MV-4-11 (cell line): ENCODE results near the gene NFATC1.

Experiments
- DNase-seq: peaks from one replicate; lab custom pipeline; 2025; lab: John Stamatoyannopoulos, UW

Gene NFATC1

DNA sequence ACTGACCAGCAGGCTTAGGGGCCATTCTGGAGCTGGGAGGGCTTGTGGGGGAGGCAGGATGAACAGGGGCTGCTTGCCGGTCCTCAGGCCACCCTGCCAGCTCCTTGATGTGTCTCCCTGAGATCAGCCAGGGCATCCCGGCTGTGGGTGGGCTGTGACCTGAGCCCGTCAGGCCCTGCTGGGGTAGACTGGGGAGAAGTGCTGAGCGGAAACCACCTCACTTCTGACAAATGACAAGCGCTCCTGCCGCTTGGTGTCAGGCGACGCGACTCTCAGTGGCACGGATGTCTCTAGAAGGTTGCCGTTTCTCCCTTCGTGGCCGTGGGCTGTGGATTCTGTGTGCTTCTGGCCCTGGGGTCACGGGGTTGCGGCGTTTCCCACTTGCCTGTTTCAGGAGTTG is 45.7 kb downstream of the NFATC1 start:
- DNase-seq, result no peak

DNA sequence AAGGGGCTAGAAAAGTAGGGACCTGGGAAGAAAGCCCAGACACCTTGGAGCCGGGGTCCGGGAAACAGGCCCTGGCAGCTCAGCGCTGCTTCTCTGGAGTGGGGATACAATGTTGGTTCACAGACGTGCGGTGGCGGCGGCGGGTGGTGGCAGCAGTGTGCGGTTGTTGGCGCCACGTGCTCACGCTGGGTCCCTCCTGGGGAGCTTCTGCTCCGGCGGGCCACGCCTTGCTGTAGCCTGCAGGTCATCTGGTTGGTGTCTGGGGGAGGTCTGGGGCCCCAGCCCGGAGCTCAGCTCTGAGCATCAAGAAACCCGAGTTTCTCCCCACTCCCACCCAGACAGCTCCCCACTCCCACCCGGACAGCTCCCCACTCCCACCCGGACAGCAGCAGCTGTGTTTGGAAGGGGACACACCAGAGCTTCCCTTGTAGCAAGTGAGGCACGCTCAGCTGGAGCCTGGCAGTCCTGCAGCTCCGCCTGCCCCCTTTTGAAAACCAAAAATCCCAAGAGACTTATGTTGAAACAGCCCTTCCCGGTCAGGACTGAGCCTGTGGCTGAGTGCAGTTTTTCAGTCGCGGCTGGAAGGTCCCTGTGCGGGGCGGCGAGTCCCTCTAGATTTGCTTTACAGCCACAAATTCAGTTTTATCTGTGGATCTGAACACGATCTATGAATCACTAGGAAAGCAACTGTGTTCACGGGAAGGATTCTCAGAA is 46.9 kb downstream of the NFATC1 start:
- DNase-seq, result peak; percentile 40

DNA sequence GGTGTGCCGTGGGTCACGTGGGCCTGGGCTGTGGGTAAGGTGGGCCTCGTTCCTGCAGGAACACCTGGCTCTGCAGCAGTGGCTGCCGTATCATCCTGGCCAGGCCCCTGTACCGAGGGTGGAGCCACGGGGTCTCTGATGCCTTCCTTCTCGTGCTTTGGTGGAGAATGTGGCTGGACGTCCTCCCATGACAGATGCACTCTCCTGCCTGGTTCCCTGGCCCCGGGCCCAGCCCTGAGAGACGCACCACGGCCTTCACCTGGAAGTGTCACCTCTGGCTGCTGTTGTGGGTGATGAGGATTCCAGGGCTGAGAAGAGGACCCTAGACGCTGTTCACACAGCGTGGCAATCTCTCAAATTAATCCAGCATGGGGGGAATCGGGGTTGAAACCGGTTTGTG is 49.5 kb downstream of the NFATC1 start:
- no peak for DNase-seq

DNA sequence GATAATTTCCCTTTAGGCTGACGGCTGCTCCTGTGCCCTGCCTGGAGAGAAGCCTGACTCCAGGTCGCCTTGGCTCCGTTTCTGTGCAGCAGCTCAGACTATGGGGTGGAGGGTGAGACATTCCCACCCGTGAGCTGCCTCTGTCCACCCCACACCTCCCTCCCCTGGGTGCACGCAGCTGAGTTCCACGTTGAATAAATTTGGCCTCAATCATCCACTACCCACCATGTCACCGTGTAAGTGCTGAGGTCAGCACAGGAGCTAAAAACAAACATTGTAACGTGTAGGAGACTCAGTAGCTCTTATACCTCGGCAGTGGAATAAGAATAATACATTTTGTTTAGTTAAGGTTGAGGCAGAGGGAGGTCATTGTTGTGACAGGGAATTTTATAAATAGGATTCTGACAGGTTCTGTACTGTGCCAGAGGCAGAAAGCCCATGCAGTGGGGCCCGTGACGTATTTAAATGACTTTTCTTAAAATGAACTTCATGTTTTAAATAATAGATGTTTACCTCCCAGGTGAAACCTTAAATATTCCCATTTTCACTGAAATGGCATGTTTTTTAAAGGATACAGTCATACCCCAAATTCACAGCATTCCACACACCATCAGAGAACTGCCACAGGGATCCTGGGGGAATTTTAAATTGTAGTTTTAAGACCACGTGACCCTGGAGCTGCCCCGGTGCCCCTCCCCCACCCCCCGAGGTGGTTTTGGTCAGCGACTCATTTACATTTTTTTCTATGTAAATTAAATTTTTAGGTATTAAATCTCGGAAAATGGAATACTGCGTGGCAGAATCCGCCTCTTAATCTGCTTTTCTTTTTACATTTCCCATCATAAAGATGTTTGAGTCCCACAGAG is 50.2 kb downstream of the NFATC1 start:
- no peak for DNase-seq

DNA sequence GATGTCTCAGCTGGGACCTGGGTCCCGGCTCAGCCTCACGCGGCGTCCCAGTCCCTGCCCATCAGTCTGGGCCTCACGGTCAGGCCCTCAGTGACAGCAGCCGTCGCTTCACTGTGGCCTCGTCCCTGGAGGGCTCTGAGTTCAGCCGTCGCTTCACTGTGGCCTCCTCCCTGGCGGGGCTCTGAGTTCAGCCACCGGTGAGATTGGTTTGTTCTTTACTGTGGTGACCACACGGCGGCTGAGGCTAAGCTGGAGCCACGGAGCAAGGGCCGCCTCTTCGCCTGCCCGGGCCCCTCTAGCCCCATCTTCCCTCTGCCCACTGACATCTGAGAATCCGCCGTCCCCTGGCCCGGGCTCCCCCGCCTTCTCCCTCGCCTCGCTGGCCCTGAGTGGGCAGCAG is 51.2 kb downstream of the NFATC1 start:
- no peak for DNase-seq

DNA sequence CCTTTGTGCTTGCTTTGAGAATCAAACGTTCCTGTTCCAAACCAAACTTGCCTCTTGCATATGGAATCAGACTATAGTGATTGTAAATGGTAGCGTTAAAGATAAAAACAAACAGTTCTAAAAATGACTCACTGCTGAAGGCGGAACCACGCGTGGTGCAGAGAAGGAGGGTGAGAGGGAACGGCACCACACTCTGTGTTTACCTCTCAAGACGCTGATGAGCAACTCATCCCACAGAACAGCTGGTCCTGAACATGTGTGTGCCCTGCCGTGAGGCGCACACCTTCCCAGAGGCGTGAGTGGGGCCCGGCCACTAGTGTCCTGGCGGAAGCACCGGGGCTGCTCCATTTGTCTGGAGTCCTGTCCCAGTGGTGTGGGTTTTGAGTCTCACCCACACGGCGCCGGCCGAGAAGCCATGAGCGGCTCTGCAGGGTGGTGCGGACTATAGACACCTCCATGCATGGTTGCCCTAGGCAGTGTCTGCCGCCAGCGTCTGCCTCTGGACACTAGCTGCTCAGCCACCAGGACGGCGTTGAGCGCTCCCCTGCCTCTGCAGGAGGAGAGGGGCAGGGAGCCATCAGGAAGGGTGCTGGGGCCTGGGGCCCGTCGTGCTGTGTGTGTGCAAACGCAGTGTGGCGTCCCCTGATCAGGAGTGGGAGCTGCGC is 52.1 kb downstream of the NFATC1 start:
- DNase-seq, result peak; percentile 4

DNA sequence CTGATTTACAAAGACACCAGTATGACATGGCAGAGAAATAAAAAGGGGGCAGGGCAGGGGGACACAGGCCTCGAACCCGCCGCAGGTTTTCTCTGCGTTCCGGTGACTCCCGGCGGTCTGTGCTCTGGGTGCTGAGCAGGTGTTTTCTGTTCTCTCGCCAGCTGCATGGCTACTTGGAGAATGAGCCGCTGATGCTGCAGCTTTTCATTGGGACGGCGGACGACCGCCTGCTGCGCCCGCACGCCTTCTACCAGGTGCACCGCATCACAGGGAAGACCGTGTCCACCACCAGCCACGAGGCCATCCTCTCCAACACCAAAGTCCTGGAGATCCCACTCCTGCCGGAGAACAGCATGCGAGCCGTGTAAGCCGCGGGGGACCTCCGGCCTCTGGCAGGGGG is 52.9 kb downstream of the NFATC1 start:
- no peak for DNase-seq

DNA sequence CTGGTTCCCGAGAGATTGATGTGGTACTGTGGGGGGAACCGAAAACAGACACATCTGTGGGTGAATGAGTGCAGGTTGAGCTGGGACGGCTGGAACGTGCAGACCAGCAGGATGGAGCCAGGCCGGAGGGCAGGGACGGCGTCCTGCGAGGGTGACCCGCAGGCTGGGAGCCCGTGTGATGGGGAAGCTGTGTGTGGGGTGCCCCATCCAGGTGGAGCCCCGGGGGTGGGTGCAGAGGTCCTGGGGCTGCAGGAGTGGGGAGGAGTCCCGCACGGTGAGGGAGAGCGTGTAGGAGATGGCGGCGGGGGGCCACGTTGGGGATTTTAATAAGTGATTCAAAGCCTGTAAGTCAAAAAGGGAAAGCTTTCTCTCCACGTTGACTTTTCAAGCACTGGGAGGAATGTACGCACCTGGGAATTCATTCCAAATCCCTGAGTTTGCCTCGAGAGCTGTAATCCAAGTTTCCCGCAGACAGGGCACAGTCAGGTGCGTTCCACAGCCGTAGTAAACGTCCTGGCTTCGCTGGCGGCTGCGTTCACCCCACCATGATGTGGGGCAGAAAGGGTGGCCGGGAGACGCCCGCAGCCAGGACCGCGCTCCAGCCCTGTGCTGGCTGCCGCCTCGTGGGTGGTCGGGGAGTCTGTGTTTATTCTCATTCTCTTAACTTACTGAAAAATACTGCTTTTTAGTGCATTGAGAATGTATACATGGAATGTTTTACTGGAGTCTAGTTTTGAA is 54.0 kb downstream of the NFATC1 start:
- DNase-seq, result no peak

DNA sequence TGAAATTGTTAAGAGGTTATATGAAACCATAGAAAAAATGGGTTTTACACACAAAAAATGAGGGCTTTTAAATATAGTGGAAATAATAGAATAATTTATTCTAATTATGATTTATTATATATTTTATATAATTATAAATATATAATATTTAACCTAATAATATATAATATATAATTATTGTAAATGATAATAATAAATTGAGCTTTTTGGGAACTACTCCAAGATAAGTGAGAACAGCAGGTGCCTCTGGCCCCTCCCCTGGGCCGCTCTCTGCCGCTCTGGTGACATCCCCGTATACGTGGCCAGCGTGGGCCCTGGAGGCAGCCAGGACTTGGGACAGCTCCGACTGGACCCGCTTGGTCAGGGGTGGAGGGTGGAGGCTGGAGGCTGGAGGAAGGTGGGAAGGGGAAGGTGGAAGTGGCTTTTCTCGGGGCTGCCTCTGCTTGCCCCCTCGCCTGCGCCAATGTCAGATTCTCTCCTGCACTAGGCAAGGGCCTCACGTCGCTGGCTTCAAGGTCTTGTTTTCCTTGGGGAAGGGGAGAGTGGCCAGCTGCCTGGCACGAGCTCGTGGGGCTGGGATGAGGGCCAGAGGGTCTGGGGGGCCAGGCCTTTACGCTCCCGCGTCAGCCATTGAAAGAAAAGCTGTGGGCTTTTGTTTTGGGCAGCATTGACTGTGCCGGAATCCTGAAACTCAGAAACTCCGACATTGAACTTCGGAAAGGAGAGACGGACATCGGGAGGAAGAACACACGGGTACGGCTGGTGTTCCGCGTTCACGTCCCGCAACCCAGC is 54.8 kb downstream of the NFATC1 start:
- DNase-seq, result no peak

DNA sequence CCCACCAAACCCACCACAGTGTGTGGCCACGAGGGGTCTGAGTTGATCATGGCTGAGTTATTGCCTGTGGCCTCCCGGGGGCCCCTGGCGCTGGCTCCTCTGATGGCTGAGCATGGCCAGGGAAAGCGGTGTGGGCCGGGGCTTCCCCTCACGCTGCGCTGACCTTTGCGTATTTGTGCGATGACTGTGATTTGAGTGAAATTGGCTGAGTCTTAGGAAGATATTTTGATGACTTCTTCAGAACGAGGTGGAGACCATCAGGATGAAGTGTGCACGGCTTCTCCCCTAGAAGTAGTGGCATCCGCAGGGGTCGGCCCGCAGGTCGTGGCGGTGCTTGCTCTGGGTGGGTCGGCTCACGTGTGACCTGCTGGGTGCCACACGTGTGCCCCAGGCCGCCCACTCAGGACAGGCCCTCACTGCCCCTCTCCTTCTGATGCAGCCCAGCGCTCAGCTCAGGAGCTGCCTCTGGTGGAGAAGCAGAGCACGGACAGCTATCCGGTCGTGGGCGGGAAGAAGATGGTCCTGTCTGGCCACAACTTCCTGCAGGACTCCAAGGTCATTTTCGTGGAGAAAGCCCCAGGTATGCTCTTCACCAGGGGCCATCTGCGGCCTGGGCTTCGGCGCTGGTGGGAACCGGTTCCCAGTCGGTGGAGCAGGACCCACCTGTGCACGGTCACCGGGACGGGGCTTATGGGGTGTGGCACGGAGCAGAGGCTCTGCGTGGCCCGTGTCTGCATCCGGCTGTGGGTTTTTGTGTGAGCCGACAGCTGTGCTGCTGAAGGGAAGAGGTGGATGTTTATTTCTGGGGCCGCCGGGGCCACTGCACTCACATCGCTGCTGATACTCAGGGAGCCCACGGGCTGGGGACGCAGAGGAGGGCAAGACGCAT is 55.8 kb downstream of the NFATC1 start:
- no peak for DNase-seq

DNA sequence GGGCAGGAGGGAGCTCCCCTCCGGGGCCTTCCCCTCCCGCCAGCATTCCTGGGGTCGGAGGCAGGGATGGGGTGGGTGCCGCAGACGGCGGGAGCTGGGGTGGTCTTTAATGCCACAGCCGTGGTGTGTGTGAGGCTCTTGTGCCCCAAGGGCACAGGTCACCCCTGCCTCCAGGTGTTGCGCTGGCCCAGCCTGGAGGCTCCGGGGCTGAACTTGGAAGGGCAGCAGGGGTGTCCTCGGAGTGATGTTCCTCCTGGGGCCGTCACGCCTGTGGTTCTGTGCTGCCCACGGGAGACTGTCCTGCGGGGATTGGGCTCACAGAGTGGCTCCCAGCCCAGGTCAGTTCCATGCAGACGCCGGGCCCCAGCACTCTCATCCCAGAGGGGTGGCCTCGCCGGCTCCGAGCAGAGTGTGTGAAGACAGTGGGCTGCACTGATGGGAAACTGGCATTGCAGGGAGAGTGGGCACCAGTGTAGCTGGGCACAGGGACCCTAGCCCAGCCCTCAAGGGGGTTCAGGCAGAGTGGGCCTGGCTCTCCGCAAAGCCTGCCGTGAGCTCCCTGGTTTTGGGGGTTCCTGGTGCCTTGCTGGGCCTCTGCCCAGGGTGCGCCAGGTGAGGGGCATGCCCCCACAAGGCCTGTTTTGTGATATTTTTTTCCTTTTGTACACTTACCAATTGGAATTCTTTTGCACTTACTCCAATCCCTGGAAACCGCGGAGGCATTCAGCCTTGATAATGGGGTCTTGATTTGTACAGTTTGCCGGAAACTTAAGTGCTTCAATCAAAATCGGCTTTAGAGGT is 56.7 kb downstream of the NFATC1 start:
- DNase-seq, result no peak

DNA sequence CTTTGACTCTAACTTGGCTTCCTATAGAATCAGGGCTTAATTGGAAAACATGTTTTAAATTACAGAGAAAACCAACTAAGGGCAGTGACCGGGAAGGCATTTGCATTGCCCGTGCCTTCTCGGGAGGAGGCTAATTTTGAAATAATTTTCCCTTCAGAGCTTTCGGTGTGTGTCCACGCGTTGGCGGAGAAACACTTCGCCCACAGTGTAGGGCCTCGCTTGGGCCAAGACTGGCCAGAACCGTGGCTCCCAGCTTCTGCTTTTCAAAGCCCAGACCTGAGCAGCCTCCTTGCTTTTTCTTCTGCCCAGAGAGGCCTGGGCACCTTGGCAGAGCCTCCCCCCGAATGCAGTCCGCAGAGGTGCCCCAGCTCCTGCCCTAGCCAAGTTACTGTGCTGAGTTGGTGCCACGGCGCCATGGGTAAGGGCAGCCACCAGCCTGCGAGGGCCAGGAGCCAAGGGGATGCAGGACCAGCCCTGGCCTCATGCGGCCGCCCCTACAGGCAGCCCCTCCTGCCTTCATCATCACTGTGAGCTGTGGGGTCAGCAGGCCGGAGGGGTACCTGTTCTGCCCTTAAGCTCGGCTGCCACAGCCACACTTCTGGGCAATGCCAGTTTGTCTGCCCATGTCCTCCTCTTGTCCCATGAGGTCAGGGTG is 57.4 kb downstream of the NFATC1 start:
- DNase-seq, result no peak

DNA sequence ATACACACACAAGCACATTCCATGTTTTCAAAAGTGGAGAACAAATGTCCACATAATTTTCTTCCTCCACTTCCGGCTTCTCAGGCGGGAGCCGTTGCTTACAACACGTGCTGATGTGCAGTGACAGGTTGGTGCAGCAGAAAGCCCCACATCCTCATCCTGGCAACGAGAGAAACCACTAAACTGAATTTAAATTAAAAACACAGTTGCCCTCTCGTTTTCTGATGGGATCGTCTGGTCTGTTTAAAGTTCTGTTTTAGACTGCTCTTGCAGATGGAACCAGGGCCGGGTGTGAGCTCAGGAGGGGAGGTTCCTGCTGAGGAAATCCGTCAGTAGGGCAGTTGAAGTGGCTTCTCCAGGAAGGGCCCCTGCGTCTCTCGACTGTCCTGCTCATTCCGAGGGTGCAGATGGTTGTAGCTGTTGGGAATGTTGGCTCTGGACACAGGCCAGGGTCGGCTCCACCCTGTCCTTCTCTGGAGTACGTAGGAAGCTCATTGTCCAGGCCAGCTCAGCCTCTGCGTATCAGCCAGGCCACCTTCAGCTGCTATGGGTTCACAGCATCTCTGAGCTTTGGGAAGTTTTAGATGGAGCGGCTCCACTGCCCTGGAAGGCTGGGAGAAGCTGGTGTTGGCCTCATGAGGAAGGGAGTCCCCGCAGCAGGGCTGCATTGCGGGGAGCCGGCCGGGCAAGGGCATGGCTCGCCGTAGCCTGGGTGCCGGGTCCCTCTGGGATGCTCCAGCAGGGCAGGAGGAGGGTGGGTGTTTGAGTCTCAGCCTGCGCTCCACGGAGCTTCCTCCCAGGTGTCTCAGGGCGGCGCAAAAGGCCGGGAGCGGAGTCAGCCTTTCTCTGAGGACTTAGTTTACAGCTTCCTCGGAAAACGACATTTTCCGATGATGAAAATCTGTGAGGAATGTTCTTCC is 58.3 kb downstream of the NFATC1 start:
- DNase-seq, result peak; percentile 7

DNA sequence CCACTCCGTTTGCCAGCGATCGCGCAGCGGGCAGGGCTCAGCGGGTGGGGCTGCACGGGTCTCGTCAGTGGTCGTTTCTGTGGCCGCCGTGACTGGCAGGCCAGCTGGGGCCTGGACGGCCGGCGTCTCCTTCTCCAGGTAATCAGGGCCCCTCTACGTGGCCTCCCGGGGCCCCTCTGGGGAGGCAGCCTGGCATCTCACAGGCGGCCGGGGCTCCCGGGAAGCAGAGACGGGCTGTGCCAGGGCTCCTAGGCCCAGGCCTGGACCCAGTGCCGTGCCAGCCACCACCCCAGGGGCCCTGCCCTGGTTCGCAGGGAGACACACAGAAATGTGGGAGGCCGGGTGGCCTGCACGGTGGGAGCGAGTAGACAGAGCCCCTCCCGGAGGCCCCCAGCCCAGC is 59.5 kb downstream of the NFATC1 start:
- DNase-seq, result no peak

DNA sequence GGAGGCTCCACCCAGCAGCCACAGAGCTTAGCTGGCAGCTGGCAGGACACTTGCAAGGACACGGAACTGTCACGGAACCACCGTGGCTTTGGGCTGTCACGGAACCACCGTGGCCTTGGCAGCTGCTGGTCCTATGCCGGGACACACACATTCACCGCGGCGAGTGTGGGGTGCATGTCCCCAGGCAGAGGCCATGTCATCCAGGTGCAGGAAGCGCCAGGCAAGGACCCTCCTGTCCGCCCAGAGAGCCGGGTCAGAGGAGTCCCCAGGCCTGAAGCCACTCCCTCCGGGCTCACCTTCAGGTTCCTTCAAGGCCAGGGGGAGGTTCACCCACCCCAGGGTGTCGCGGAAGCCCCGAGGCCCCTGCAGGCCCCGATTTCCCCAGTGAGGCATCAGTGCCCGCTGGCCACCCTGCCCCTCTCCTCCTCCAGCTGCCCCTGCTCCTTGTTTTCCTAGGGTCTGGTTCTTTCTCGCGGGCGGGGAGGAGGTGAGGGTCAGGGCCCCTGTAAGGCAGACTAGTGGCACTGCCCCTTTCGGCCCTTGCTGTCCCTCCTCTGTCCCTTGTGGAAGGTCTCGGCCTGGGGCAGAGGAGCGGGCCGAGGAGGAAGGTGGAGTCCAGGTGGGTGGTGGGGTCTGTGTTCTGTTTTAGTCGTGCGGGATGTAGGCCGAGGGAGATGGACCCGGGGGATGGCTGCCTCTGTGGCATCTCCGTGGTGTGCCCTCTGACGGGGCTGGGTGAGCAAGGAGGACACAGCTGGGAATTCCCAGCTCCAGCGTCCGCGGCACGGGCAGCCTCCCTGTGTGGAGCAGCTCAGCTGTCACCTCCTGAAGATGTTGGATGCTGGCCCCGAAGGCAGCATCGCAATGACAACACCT is 60.6 kb downstream of the NFATC1 start:
- no peak for DNase-seq

DNA sequence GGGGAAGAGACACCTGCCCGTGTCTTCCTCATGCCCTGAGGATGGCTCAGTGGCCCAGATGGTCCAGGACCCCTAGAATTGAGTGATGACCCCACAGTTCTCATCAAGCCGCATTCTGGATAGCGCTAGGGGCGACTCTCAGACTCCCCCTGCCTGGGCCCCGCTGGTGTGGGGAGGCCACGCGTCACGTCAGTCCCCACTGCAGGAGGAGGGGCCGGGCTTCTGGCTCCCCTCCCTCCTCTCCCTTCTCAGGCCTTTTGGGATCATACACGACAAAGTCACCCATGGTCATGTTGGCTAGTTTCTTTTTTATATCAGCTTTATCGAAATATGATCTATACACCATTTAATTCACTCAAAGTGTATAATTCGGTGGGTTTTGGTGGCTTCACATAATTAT is 61.5 kb downstream of the NFATC1 start:
- no peak for DNase-seq

DNA sequence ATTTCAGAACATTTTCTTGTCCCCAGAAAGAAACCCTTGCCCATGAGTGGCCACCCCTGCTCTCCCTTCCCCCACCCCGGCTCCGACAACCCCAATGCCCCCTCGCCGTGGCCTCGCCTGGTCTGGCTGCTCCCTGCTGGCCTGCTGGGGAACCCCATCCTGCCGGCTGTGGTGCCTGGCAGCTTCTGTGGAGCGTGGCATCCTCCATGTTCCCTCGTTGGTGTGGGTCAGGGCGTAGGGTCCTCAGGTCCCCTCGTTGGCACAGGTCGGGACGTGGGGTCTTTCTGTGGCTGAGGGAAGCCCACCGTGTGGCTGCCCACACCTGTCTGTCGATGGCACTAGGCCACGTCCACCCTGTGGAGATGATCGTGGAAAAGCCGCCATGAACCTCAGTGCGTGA is 61.9 kb downstream of the NFATC1 start:
- no peak for DNase-seq
